Frontal cortex (tissue), 4 donors: Measurements from ENCODE around the gene NME3. TPM values are rescaled to one million over a fixed set of nuclear protein-coding genes. Genes with fewer than 3 reads are reported as not detected.
A peak's percentile ranks its signal among the peaks of the same experiment; 100 is the strongest.

ENCODE experiments used
- DNase-seq, 2 donors: peaks; one replicate each; pipeline ENCODE4 v3.0.0; 2012; ENCODE audit warnings: low spot score in 2 of 2
- FAIRE-seq: peaks from 2 replicates; lab custom pipeline; 2012; peaks lifted over from hg19 to GRCh38; lab: Jason Lieb, UNC
- total RNA-seq: library from RNA; depleted of rRNA; stranded (reverse); fragments of >200 nt; gene quantifications from one replicate; pipeline ENCODE4 v1.2.3, GENCODE V29; 2014
- donor health status: control.
- donor health status: control.
- donor health status: control.

The NME3 gene
- total RNA-seq, 1 donor from 2014 or later, result 35.1 TPM

GRCh38 chr16:1770328-1771187 lies 785 bp downstream of the NME3 start:
- no peak for FAIRE-seq
- DNase-seq, result peak; percentile 67 to 73

- DNase-seq (no peak), FAIRE-seq (no peak)
Observed at GRCh38 chr16:1769402-1770300, 1.7 kb downstream of the NME3 start.

- FAIRE-seq (no peak), DNase-seq (no peak)
Observed at GRCh38 chr16:1768767-1769401, 2.5 kb downstream of the NME3 start.

GRCh38 chr16:1768061-1768766 lies 3.1 kb downstream of the NME3 start:
- DNase-seq (no peak), FAIRE-seq (no peak)

- DNase-seq (no peak), FAIRE-seq (no peak)
Observed at GRCh38 chr16:1767116-1767994, 4.0 kb downstream of the NME3 start.

- DNase-seq (no peak), FAIRE-seq (no peak)
Observed at GRCh38 chr16:1766701-1767100, 4.6 kb downstream of the NME3 start.

GRCh38 chr16:1766231-1766630 lies 5.1 kb downstream of the NME3 start:
- FAIRE-seq, result no peak
- DNase-seq, result no peak

- FAIRE-seq, result no peak
Observed at GRCh38 chr16:1765826-1766225, 5.5 kb downstream of the NME3 start.

GRCh38 chr16:1764971-1765370 lies 6.4 kb downstream of the NME3 start:
- DNase-seq (no peak), FAIRE-seq (no peak)

More at GRCh38 chr16:1765826-1766225, 5.5 kb downstream of the NME3 start:
- DNase-seq, result no peak

- FAIRE-seq (no peak), DNase-seq (peak in 1 of 2 donors; percentile 63)
Observed at GRCh38 chr16:1763521-1764511, 7.5 kb downstream of the NME3 start.

- no peak for FAIRE-seq
Observed at GRCh38 chr16:1762879-1763520, 8.3 kb downstream of the NME3 start.

GRCh38 chr16:1762196-1762878 lies 9.0 kb downstream of the NME3 start:
- FAIRE-seq (no peak), DNase-seq (no peak)

More at GRCh38 chr16:1762879-1763520, 8.3 kb downstream of the NME3 start:
- no peak for DNase-seq

GRCh38 chr16:1761751-1762150 lies 9.6 kb downstream of the NME3 start:
- FAIRE-seq, result no peak
- DNase-seq, result no peak

GRCh38 chr16:1760911-1761310 lies 10.4 kb downstream of the NME3 start:
- FAIRE-seq (no peak), DNase-seq (no peak)

GRCh38 chr16:1759511-1759910 lies 11.8 kb downstream of the NME3 start:
- FAIRE-seq (no peak), DNase-seq (no peak)

- DNase-seq, result no peak
Observed at GRCh38 chr16:1758923-1759322, 12.4 kb downstream of the NME3 start.

More at GRCh38 chr16:1758923-1759322, 12.4 kb downstream of the NME3 start:
- no peak for FAIRE-seq
